PC-9 (cell line): Measurements from ENCODE around the gene RIMOC1.

Experiments used
- CTCF ChIP-seq: fragments of 200-600 bp; sonication (generic); conservative IDR thresholded peaks from 2 replicates; pipeline ENCODE4 v1.6.1; 2017; ENCODE audit warnings: mixed run types, antibody characterized with exemption, mild to moderate bottlenecking, moderate library complexity
- EZH2 ChIP-seq: fragments of 200-600 bp; sonication (generic); IDR thresholded peaks from 2 replicates; pipeline ENCODE4 v1.8.0; 2017; ENCODE audit warnings: antibody characterized with exemption, low read depth

DNA sequence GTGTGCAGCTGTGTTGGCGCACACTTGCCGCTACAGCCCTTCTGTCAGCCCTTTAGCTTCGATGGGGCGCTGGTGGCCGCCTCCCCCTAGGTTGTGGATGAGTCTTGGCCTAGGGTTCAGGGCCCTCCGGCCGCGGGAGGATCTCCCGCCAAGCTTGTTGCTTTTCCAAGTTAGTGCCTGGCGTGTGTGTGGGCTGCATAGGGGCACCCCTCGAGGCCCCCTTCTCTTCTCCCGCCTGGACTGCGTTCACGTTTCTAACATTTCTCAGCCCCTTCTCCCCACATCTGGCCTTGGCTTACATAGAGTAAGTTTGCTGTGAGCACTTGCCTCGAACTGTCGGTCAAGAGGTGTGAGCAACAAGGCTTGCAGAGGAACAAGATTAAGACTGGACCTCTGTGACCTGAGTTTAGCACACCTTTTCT lies 33.5 kb upstream of the RIMOC1 start:
- no peak for TF ChIP-seq CTCF
- TF ChIP-seq EZH2, result no peak
